Adrenal gland (tissue), 19 donors: Measurements from ENCODE around the gene TBX6. TPM values are rescaled to one million over a fixed set of nuclear protein-coding genes. Genes with fewer than 3 reads are reported as not detected.
A peak's percentile ranks its signal among the peaks of the same experiment; 100 is the strongest.

Experiments used
- DNase-seq, 7 donors: peaks; one replicate each; pipeline ENCODE4 v3.0.0-alpha.2; 2019 to 2020
- H3K27ac ChIP-seq, 5 donors: fragments of 200-600 bp; sonication (generic) in 4 of 5; 1 replicate in 3 of 5; 2 replicates in 2 of 5; pipeline versions ENCODE4 v1.5.1 to v1.8.0; 2016 to 2020; ENCODE audit warnings: mild to moderate bottlenecking in 1 of 5
- H3K27me3 ChIP-seq: fragments of 200-600 bp; 2 replicates; pipeline ENCODE4 v1.8.0; 2021
- H3K36me3 ChIP-seq, 2 donors: fragments of 200-600 bp; replicated peaks in 1 of 2; 1 replicate in 1 of 2; 2 replicates in 1 of 2; pipeline versions ENCODE4 v1.5.1 to v1.8.0; 2018 to 2022
- H3K4me1 ChIP-seq, 2 donors: fragments of 200-600 bp; replicated peaks in 1 of 2; 1 replicate in 1 of 2; 2 replicates in 1 of 2; pipeline versions ENCODE4 v1.5.1 to v1.8.0; 2018 to 2021
- H3K4me3 ChIP-seq, 4 donors: fragments of 200-600 bp; sonication (generic) in 3 of 4; one replicate each; pipeline ENCODE4 v1.5.1; 2016 to 2018
- H3K9me3 ChIP-seq, 3 donors: fragments of 200-600 bp; sonication (generic) in 1 of 3; replicated peaks in 1 of 3; 1 replicate in 2 of 3; 2 replicates in 1 of 3; pipeline versions ENCODE4 v1.5.1 to v1.8.0; 2016 to 2021
- CTCF ChIP-seq, 6 experiments: fragments of 450-650 bp in 4 of 6; fragments of 200-600 bp in 2 of 6; sonication (generic) in 1 of 6; IDR thresholded peaks; 1 replicate in 5 of 6; 2 replicates in 1 of 6; pipeline versions ENCODE4 v1.5.1 to v1.8.0; 2016 to 2021; ENCODE audit warnings: antibody characterized with exemption in 6 of 6, mild to moderate bottlenecking in 2 of 6, moderate library complexity in 1 of 6
- POLR2A ChIP-seq, 2 donors: fragments of 450-650 bp; IDR thresholded peaks; one replicate each; pipeline ENCODE4 v1.6.1; 2017; ENCODE audit warnings: antibody characterized with exemption in 2 of 2, mild to moderate bottlenecking in 2 of 2, moderate library complexity in 1 of 2
- WGBS, 4 donors: extraction: QIAGEN DNeasy Blood & Tissue Kit in 2 of 4; methylation state at CpG; one replicate each; pipeline versions ENCODE4 v1.1.5 to v1.1.7; 2013 to 2017; 5-methylcytosine and 5-hydroxymethylcytosine counted together
- intact Hi-C, 2 donors: fragments of 100-400 bp; cut with DNase I; formaldehyde crosslinking; loops; one replicate each; pipeline versions ENCODE4 v1.14.1 to v1.15.0; 2022 to 2023
- long read RNA-seq, 10 donors: library from polyadenylated mRNA in 3 of 10; unstranded in 2 of 10; stranded (forward) in 1 of 10; transcript quantifications; one replicate each; pipeline ENCODE4 v2.0.0 and lab custom pipeline, GENCODE V29; 2021 to 2026
- polyA plus RNA-seq, 3 donors: library from polyadenylated mRNA; stranded (reverse); fragments of 200-250 nt in 2 of 3; fragments of 350-450 nt in 1 of 3; fragmentation: Illumina TruSeq in 1 of 3; extraction: RNeasy Lipid Tissue Mini Kit (QIAGEN cat#74804) in 1 of 3; gene quantifications; one replicate each; pipeline ENCODE4 v1.2.3, GENCODE V29; 2013 to 2014
- total RNA-seq, 9 donors: library from RNA; depleted of rRNA in 4 of 9; stranded (reverse); fragments of >200 nt in 4 of 9; fragments of 120-200 nt in 1 of 9; fragmentation: NEBNext Ultra II Directional in 1 of 9; extraction: Animal tissue kit (Norgen Biotek cat#: 25700) in 1 of 9; gene quantifications; one replicate each; pipeline versions ENCODE4 v1.1.0 to v1.2.4, GENCODE V29; 2013 to 2023
- donor health status: healthy with polysubstance abuse.
- donor health status: Bipolar disorder and iron deficiency.
- donor health status: DM: yes; HTN: yes; CAD: no.
- donor health status: DM: no; HTN: no; CAD: no.
- donor health status: DM: no; HTN: no; CAD: no.
- donor health status: DM: yes; HTN: yes; CAD: no.

Gene TBX6, protein sequence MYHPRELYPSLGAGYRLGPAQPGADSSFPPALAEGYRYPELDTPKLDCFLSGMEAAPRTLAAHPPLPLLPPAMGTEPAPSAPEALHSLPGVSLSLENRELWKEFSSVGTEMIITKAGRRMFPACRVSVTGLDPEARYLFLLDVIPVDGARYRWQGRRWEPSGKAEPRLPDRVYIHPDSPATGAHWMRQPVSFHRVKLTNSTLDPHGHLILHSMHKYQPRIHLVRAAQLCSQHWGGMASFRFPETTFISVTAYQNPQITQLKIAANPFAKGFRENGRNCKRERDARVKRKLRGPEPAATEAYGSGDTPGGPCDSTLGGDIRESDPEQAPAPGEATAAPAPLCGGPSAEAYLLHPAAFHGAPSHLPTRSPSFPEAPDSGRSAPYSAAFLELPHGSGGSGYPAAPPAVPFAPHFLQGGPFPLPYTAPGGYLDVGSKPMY
- total RNA-seq (1 to 10 TPM in 8 of 9 donors, under 1 TPM in 1; 0.44 to 3.4 (median 2.0) TPM), polyA plus RNA-seq (1 to 10 TPM in 2 of 3 donors, under 1 TPM in 1; 0.22 to 5.1 (median 1.9) TPM)
- long read RNA-seq, donor 1 = 0 reads
- long read RNA-seq, donor 2 = 0 reads
- long read RNA-seq, donor 3 = 0 reads
- long read RNA-seq, donor 4 = 0 reads
- long read RNA-seq, donor 5, partial matches to known transcripts = 0 of 4 reads
- long read RNA-seq, donor 5, other reads (novel, unspliced or antisense) = 1 of 4 reads
- long read RNA-seq, donor 6 = 0 reads
- long read RNA-seq, donor 7 = 0 reads
- long read RNA-seq, donor 8 = 0 reads
- long read RNA-seq, donor 9 = 0 reads
- long read RNA-seq, donor 10 = 0 reads

DNA sequence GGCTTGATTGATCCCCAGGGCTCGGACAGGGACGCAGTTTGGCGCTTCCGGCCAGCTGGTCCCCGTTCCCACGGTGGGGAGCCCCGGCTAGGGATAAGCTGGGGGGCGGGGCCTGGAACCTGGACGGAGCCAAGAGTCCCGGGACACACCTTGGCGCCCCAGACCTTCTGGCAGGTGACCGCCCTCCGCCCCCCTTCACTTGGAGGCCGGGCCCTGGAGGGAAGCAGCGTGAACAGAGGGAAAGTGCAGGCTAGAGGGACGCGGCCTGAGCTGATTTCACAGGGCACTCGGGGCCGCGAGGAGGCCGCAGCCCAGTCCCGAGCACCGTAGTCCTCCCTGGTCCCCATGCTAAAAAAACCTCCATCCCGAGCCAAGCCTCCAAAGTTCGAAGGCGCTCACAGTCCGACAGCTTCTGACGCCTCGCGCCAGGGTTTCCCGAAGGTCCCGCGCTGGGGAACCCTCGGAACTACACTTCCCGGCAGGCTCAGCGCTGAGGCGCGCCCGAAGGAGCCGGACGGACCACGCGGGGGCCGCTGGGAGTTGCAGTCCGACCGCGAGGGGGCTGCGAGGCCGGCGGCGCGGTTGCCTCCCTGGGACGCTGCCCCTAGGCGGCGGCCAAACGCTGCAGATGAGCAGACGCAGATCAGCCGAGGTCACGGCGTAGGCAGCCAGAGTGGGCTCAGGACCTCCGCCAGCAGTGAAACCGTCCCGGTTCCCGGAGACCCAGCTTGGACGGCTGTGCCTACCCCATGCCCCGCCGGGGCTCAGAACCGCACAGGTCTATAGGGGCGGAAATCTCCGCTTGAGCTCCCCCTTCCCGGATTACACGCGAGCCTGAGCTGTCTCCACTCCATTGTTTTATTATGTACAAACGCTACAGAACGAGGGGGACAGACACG is at the start of gene TBX6:
TSS of gene TBX6 (minus strand) at position 451 of the 899 bp plus-strand sequence. CDS start 731 bp downstream, outside the sequence.
- H3K27ac ChIP-seq = peak within 1 kb of the TSS; percentile 51 to 89 (median 78)
- WGBS, 4 donors = 1% methylated on average over 35 to 76 of the region's 76 CpGs
- peaks cover 17 to 36% of the 10 kb centered on the region in 2 donors for H3K4me1 ChIP-seq
- H3K9me3 ChIP-seq = peaks cover 0 to 2% (median 0%) of the 10 kb centered on the region in 3 donors
- H3K4me3 ChIP-seq = peak within 1 kb of the TSS in 2 of 4 donors; percentile 27 to 40
- peak; percentile 91 to 96 (median 94) for DNase-seq
- H3K27me3 ChIP-seq = no peaks in the 10 kb centered on the region
- intact Hi-C loops = no loop called here
- peaks cover 0 to 15% of the 10 kb centered on the region in 2 donors for H3K36me3 ChIP-seq
- TF ChIP-seq POLR2A (IDR thresholded peaks at IDR 0.05) (peak in 1 of 2 donors; percentile 37), CTCF (IDR thresholded peaks at IDR 0.05) (peak; percentile 70 to 98 (median 74))

DNA sequence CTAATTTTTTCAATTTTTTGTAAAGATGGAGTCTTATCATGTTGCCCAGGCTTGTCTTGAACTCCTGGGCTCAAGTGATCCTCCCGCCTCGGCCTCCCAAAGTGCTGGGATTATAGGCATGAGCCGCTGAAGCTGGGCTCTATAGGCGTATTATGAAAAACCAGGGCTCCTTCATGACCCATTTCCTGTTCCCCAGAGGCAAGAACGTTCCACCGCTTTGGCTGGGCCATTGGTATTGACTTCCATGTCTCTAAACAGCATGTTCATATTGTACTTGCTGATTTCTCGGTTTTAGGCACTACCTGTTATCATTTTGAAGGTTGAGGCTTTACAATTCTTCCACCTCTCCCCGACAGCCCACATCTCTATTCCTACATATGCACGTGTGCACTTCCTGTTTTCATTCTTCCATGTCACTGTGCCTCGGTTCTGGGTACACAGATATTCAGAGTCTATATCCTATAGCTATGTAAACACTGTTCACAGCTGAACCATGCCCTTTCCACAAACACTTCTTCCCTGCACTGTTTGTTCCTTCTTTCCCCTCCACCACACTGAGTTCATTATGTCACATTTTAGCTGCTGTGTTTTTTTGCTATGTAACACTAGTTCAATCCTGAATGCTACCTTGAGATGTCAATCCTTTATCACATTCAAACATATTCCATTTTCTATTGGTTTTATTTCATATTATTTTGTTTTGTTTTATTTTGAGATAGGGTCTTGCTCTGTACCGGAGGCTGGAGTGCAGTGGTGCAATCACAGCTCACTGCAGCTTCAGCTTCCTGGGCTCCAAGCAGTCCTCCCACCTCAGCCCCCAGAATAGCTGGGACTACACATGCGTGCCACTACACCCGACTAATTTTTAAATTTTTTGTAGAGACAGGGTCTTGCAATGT is 48.1 kb upstream of the TBX6 start:
- no peaks in the 10 kb centered on the region for H3K9me3 ChIP-seq
- TF ChIP-seq CTCF (IDR thresholded peaks at IDR 0.05) (no peak), POLR2A (IDR thresholded peaks at IDR 0.05) (no peak)
- H3K27ac ChIP-seq = no peak overlapping the region
- H3K27me3 ChIP-seq = no peaks in the 10 kb centered on the region
- no peaks in the 10 kb centered on the region for H3K4me1 ChIP-seq
- H3K36me3 ChIP-seq = no peaks in the 10 kb centered on the region
- WGBS, 4 donors = 73 to 78% (median 74%) methylated on average over 13 of the region's 13 CpGs
- DNase-seq = no peak
- intact Hi-C loops = no loop called here
- H3K4me3 ChIP-seq = no peak overlapping the region

DNA sequence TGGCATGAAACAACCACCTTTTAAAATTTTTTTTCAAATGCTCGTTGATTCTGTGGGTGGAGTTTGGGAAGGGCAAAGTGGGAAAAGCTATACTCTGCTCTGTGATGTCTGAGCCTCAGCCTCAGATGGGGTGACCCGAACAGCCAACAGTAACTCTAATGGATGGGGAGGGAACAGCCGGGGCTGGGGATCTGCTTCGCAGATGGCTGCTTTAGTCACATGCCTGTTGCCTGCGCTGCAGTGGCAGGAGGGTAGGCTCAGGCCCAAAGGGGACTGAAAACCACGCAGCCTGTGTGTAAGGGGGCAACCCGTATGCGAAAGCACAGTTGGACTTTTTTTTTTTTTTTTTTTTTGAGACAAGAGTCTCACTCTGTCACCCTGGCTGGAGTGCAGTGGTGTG is 46.2 kb upstream of the TBX6 start:
- TF ChIP-seq POLR2A (IDR thresholded peaks at IDR 0.05) (no peak), CTCF (IDR thresholded peaks at IDR 0.05) (no peak)
- DNase-seq = no peak
- Histone ChIP-seq H3K36me3 (no peaks in the 10 kb centered on the region), H3K4me3 (no peak overlapping the region), H3K27me3 (no peaks in the 10 kb centered on the region), H3K4me1 (no peaks in the 10 kb centered on the region), H3K9me3 (no peaks in the 10 kb centered on the region), H3K27ac (no peak overlapping the region)
- intact Hi-C loops = no loop called here
- WGBS, 4 donors = 67 to 83% (median 73%) methylated on average over 8 of the region's 8 CpGs
